NCI-H345 treated with DMSO at 0.1 percent for 48 hours (cell line): ENCODE results near the gene FA2H.
A peak's percentile ranks its signal among the peaks of the same experiment; 100 is the strongest.
"Not testable (repeated sequence)": the region's sequence is repeated elsewhere in the genome, so short reads cannot be mapped to it uniquely, and the experiment has no call there.

Experiments
- DNase-seq: peaks from one replicate; lab custom pipeline; 2025; ENCODE audit not compliant: unreplicated experiment; lab: John Stamatoyannopoulos, UW

The FA2H gene

GRCh38 chr16:74725651-74726455 lies 48.8 kb downstream of the FA2H start:
- no peak for DNase-seq

- no peak for DNase-seq
Measured at GRCh38 chr16:74724820-74725549, 49.6 kb downstream of the FA2H start.

GRCh38 chr16:74723256-74723655 lies 51.4 kb downstream of the FA2H start:
- DNase-seq, result no peak

GRCh38 chr16:74722156-74722555 lies 52.5 kb downstream of the FA2H start:
- not testable (repeated sequence) for DNase-seq

- DNase-seq, result no peak
Measured at GRCh38 chr16:74721716-74722115, 52.9 kb downstream of the FA2H start.

GRCh38 chr16:74720579-74720978 lies 54.0 kb downstream of the FA2H start:
- DNase-seq, result no peak

GRCh38 chr16:74718741-74719610 lies 55.6 kb downstream of the FA2H start:
- DNase-seq, result no peak

- DNase-seq, result no peak
Measured at GRCh38 chr16:74718140-74718539, 56.5 kb downstream of the FA2H start.

GRCh38 chr16:74717367-74717766 lies 57.3 kb downstream of the FA2H start:
- DNase-seq, result no peak

- no peak for DNase-seq
Measured at GRCh38 chr16:74716355-74716754, 58.3 kb downstream of the FA2H start.

GRCh38 chr16:74713876-74714275 lies 60.7 kb downstream of the FA2H start:
- DNase-seq, result no peak

- DNase-seq, result no peak
Measured at GRCh38 chr16:74713325-74713724, 61.3 kb downstream of the FA2H start.

- DNase-seq, result no peak
Measured at GRCh38 chr16:74711938-74712337, 62.7 kb downstream of the FA2H start.

GRCh38 chr16:74710401-74710800 lies 64.2 kb downstream of the FA2H start:
- no peak for DNase-seq

- DNase-seq, result peak; percentile 11
Measured at GRCh38 chr16:74709441-74709877, 65.2 kb downstream of the FA2H start.

- peak; percentile 5 for DNase-seq
Measured at GRCh38 chr16:74700438-74701225, 74.0 kb downstream of the FA2H start, which contains the start of gene MLKL. MLKL (minus strand) TSS chr16:74700862; CDS start chr16:74695757, 5,105 bp downstream.

GRCh38 chr16:74700116-74700437 lies 74.5 kb downstream of the FA2H start:
- peak; percentile 0 for DNase-seq

GRCh38 chr16:74699666-74700065 lies 75.0 kb downstream of the FA2H start:
- no peak for DNase-seq

GRCh38 chr16:74698222-74698621 lies 76.4 kb downstream of the FA2H start:
- no peak for DNase-seq
